Measurements from ENCODE around the gene KPTN.

GRCh38 chr19:47498561-47498960 is 14.5 kb upstream of the KPTN start:
- TF ChIP-seq CTCF (IDR thresholded peaks at IDR 0.05) (no peak), EZH2 (IDR thresholded peaks at IDR 0.05; ENCODE audit: borderline replicate concordance, insufficient read depth, low read depth, low read length, poor library complexity, severe bottlenecking) (no peak)
